GM13977 (cell line): ENCODE measurements around the gene AUTS2.
A peak's percentile ranks its signal among the peaks of the same experiment; 100 is the strongest.
"Not testable (repeated sequence)": the region's sequence is repeated elsewhere in the genome, so short reads cannot be mapped to it uniquely, and the experiment has no call there.

Experiments
- DNase-seq: peaks from one replicate; pipeline ENCODE4 v3.0.0; 2012; ENCODE audit warnings: low spot score
- in situ Hi-C: fragments of 300-500 bp; cut with MboI; formaldehyde crosslinking; loops from one replicate; pipeline ENCODE4 v1.12.0; 2022; ENCODE audit warnings: low sequenced_read_pairs, low pct_unique_long_range_greater_than_20kb, mixed read lengths, inconsistent platforms; ENCODE audit not compliant: unreplicated experiment
- TF ChIP-seq, protein P1 (sequence below): IDR thresholded peaks from 2 replicates; pipeline ENCODE4 v1.5.1; 2012; ENCODE audit warnings: mild to moderate bottlenecking, control low read depth; ENCODE audit not compliant: insufficient read depth; ENCODE audit errors: extremely low read depth, missing control alignments

Gene AUTS2

DNA sequence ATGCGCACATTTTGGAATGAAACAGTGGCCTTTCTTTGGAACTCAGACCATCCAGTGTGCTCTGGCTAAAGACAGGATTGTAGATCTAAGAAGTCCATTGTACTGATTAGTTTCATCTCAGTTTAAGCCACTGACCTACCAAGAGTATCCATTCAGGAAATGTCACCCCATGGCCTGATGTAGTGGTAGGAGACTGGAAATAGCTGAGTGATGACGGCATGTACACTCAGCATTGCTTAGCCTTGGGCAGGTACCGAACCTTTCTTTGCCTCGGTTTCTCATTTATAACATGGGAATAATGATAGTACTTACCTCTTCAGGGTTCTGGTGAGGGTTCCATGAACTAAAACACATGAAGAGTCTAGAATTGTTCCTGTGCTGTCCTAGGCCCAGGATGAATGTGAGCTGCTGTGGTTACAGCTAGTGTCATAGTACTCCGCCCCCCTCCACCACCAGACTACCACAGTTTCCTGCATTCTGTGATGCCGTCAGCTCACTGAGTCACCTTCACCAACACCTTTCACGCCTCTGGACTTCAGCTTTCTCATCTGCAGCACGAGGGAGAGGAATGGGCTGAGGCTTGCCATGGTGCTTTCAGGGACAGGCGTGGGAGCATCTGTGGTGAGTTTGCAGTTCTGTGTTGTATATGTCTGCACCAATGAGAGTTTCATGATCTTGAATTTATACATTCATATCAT is 1049.7 kb downstream of the AUTS2 start:
- DNase-seq, result peak; percentile 81
- TF ChIP-seq, protein P1, sequence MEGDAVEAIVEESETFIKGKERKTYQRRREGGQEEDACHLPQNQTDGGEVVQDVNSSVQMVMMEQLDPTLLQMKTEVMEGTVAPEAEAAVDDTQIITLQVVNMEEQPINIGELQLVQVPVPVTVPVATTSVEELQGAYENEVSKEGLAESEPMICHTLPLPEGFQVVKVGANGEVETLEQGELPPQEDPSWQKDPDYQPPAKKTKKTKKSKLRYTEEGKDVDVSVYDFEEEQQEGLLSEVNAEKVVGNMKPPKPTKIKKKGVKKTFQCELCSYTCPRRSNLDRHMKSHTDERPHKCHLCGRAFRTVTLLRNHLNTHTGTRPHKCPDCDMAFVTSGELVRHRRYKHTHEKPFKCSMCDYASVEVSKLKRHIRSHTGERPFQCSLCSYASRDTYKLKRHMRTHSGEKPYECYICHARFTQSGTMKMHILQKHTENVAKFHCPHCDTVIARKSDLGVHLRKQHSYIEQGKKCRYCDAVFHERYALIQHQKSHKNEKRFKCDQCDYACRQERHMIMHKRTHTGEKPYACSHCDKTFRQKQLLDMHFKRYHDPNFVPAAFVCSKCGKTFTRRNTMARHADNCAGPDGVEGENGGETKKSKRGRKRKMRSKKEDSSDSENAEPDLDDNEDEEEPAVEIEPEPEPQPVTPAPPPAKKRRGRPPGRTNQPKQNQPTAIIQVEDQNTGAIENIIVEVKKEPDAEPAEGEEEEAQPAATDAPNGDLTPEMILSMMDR, result no peak
- in situ Hi-C loops, result no loop called here

DNA sequence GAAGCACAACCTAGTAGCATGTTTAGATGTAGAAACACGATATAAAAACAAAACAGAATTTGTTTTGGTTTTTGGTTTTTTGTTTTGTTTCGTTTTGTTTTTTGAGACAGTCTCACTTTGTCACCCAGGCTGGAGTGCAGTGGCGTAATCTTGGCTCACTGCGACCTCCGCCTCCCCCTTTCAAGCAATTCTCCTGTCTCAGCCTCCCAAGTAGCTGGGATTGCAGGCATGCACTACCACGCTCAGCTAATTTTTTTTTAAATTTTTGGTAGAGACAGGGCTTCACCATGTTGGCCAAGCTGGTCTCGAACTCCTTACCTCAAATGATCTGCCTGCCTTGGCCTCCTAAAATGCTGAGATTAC is 1050.2 kb downstream of the AUTS2 start:
- in situ Hi-C loops, DNase-seq: not testable (repeated sequence)

DNA sequence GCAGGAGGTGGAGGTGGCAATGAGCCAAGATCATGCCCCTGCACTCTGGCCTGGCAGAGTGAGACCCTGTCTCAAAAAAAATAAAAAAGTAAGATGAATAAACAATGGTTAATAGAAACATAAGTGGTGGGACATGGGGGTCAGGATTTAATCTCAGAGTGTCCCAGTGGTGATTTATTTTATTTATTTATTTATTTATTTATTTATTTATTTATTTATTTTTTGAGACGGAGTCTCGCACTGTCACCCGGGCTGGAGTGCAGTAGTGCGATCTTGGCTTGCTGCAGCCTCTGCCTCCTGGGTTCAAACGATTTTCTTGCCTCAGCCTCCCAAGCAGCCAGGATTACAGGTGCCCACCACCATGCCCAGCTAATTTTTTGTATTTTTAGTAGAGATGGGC is 1051.0 kb downstream of the AUTS2 start:
- in situ Hi-C loops, result no loop called here
- no peak for DNase-seq
- TF ChIP-seq, protein P1, result no peak

DNA sequence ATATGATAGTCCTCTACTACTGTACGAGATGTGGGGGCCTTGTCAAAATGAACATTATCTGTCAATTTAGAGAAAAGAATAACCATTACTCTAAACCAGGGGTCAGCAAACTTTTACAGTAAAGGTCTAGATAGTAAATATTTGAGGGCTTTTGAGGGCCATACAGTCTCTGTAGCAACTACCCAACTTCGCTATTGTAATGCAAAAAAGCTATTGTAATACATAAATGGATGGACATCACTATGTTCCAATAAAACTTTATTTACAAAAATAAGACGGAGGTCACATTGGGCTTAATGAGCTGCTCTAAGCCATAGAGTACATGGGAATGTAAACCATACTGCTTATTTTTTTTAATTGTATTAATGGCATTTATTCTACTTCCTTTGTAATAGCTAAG is 1055.9 kb downstream of the AUTS2 start:
- in situ Hi-C loops, result no loop called here
- DNase-seq, result no peak
- TF ChIP-seq, protein P1, result no peak

DNA sequence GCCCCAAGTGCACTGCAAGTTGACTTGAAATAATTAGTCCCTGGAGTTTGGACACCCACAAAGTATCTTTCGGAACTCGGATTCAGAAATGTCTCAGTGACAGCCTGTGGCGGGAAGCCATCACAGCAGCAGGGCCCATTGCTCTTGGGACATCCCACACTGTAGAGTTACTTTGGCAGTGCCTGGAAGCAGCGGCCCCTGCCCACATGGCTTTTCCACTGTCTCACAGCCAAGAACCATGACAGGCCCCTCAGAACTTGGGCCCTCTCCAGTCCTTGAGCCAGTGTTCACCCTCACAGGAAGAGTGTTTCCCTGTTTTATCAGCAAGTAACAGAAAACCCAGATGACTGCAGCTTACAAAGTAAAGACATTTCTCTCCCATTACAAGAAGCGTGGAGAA is 1056.7 kb downstream of the AUTS2 start:
- in situ Hi-C loops, result no loop called here
- no peak for DNase-seq
- TF ChIP-seq, protein P1, result no peak

DNA sequence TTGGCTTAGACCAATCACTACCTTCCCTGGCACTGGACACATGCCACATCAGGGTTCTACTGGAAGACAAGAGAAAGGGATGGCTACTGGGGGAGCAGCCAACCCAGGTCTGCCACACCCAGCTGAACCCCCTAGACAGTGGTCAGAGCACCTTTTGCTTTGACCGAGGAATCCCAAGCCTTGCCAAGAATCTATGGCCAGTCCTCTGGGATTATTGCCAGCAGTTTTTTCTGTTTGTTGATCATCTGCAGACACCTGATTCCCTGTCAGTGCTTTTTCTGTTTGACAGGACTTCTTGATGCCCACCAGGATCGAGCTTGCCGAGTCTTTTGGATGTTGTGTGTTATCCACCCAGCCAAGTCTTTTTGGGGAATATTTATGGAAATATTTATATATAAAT is 1057.4 kb downstream of the AUTS2 start:
- in situ Hi-C loops, result no loop called here
- no peak for DNase-seq
- TF ChIP-seq, protein P1, result no peak

DNA sequence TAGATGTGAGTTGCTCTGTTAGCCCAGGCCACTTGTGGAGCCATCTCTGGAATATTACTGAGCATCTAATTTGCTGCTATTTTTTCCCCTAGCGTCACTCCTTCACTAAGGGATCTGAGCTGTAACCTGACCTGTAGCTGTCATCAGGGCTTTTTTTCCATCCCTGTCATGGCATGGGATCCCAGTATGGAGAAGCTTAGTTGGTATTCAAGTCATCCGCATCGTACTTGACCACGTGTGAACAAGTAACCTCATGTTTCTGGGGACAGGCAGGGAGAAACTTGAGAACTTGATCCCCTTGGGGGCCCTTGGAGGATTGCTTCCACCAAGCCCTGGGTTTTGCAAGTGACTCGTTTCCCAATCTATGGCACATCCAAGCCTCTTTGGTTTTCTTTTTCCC is 1059.3 kb downstream of the AUTS2 start:
- in situ Hi-C loops, result no loop called here
- DNase-seq, result no peak
- TF ChIP-seq, protein P1, result no peak
